Measurements from ENCODE around the gene UNC93B1. TPM values are rescaled to one million over a fixed set of nuclear protein-coding genes. Genes with fewer than 3 reads are reported as not detected.

The UNC93B1 gene
- total RNA-seq, 1 donor from 2014 or later: 6.1 TPM

GRCh38 chr11:68014947-68015447 is 11.1 kb upstream of the UNC93B1 start:
- Histone ChIP-seq H3K4me1 (peaks cover 22% of the 10 kb centered on the region), H3K4me3 (no peak overlapping the region), H3K27ac (replicated peaks) (no peak overlapping the region), H3K36me3 (no peaks in the 10 kb centered on the region), H3K27me3 (ENCODE audit: low read depth) (no peaks in the 10 kb centered on the region), H3K9me3 (replicated peaks) (no peaks in the 10 kb centered on the region)
- intact Hi-C loops (cut with micrococcal nuclease): no loop called here
- DNase-seq: no peak
- TF ChIP-seq CTCF (IDR thresholded peaks at IDR 0.05; ENCODE audit: borderline replicate concordance): no peak

DNA sequence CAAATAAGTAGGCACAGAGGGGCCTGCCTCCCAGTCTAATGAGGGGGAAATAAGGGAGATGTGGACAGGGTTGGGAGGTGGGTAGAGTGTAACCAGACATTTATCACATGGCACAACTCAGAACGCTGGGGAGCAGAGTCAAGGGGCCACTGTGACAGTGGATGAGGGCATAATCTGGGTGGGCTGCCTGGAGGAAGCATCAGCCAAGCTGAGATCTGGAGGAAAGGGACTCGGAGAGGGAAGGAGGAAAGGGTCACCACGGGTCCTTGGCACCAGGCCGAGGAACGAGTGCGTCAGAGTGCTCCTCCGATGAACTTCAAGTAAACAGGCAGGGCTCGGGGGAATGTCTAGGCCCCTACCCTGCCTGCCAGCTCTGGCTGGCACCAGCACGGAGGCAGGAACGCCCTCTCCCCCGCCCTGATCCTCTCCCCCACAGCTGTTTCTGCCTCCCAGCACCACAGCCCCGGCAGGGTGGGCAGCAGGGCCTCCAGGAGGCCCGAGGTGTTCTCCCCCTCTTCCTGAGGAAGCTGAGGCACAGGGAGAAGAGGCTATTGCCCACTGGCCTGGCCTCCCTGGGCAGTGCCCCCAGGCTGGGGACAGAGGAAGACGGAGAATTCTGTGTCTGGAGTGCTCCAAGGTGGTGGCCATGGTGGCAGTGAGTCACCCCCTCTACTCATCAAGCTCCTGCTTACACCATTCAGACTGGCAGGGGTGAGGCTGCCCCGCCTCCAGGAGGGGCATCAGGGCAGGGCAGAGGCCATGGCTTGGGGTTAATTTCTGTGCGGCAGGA is 10.5 kb upstream of the UNC93B1 start:
- no peak for DNase-seq
- Histone ChIP-seq H3K4me1 (peaks cover 29% of the 10 kb centered on the region), H3K27ac (replicated peaks) (no peak overlapping the region), H3K27me3 (ENCODE audit: low read depth) (no peaks in the 10 kb centered on the region), H3K9me3 (replicated peaks) (no peaks in the 10 kb centered on the region), H3K4me3 (no peak overlapping the region), H3K36me3 (no peaks in the 10 kb centered on the region)
- TF ChIP-seq CTCF (IDR thresholded peaks at IDR 0.05; ENCODE audit: borderline replicate concordance): no peak
- intact Hi-C loops (cut with micrococcal nuclease): no loop called here

GRCh38 chr11:68013611-68014156 is 9.8 kb upstream of the UNC93B1 start:
- intact Hi-C loops (cut with micrococcal nuclease): no loop called here
- H3K4me1 ChIP-seq: peaks cover 31% of the 10 kb centered on the region
- no peaks in the 10 kb centered on the region for H3K36me3 ChIP-seq
- no peak for TF ChIP-seq CTCF (IDR thresholded peaks at IDR 0.05; ENCODE audit: borderline replicate concordance)
- no peaks in the 10 kb centered on the region for H3K27me3 ChIP-seq (ENCODE audit: low read depth)
- no peaks in the 10 kb centered on the region for H3K9me3 ChIP-seq (replicated peaks)
- H3K27ac ChIP-seq (replicated peaks): no peak overlapping the region
- no peak for DNase-seq
- H3K4me3 ChIP-seq: no peak overlapping the region

- TF ChIP-seq CTCF (IDR thresholded peaks at IDR 0.05; ENCODE audit: borderline replicate concordance): no peak
- no peaks in the 10 kb centered on the region for H3K9me3 ChIP-seq (replicated peaks)
- intact Hi-C loops (cut with micrococcal nuclease): no loop called here
- no peaks in the 10 kb centered on the region for H3K27me3 ChIP-seq (ENCODE audit: low read depth)
- H3K27ac ChIP-seq (replicated peaks): no peak overlapping the region
- H3K4me3 ChIP-seq: no peak overlapping the region
- H3K36me3 ChIP-seq: no peaks in the 10 kb centered on the region
- peaks cover 38% of the 10 kb centered on the region for H3K4me1 ChIP-seq
- DNase-seq: no peak
These were observed 9.1 kb upstream of the UNC93B1 start for GRCh38 chr11:68012843-68013610.

- intact Hi-C loops (cut with micrococcal nuclease): no loop called here
- H3K9me3 ChIP-seq (replicated peaks): no peaks in the 10 kb centered on the region
- DNase-seq: no peak
- H3K4me3 ChIP-seq: no peak overlapping the region
- H3K27ac ChIP-seq (replicated peaks): no peak overlapping the region
- TF ChIP-seq CTCF (IDR thresholded peaks at IDR 0.05; ENCODE audit: borderline replicate concordance): no peak
- H3K27me3 ChIP-seq (ENCODE audit: low read depth): no peaks in the 10 kb centered on the region
- H3K36me3 ChIP-seq: no peaks in the 10 kb centered on the region
- peaks cover 36% of the 10 kb centered on the region for H3K4me1 ChIP-seq
These were observed 8.3 kb upstream of the UNC93B1 start for GRCh38 chr11:68012044-68012842.

Data from left ventricle myocardium inferior (tissue), 1 donor.